GM12878 (cell line): ENCODE results near the gene ENO2. TPM values are rescaled to one million over a fixed set of nuclear protein-coding genes. Genes with fewer than 3 reads are reported as not detected.
A peak's percentile ranks its signal among the peaks of the same experiment; 100 is the strongest.
"Not testable (repeated sequence)": the region's sequence is repeated elsewhere in the genome, so short reads cannot be mapped to it uniquely, and the experiment has no call there.

Experiments used
- ATAC-seq: fragments of 200-7000 bp; cut with Tn5 transposase; 3 replicates; pipeline ENCODE4 v1.9.1; 2020; ENCODE audit warnings: mild to moderate bottlenecking, moderate library complexity
- BruUV-seq: library from RNA; stranded (reverse); fragments of 400-500 nt; replicated peaks from 2 replicates; lab custom pipeline; 2021; lab: Mats Ljungman, UMichigan
- CTCF ChIA-PET: fragments of 300-600 bp; sonication (Branson Sonifier 250); formaldehyde crosslinking; extraction: SDS; loops from one replicate; lab custom pipeline; 2021; ENCODE audit warnings: inconsistent platforms; lab: Yijun Ruan, JAX
- POLR2A ChIA-PET: fragments of 350-600 bp; formaldehyde crosslinking; extraction: SDS; loops from one replicate; lab custom pipeline; 2021; ENCODE audit warnings: inconsistent platforms; lab: Charles Lee
- RAD21 ChIA-PET: fragments of 300-600 bp; sonication (Branson Sonifier 250); formaldehyde crosslinking; loops from one replicate; lab custom pipeline; 2023; ENCODE audit warnings: antibody characterized with exemption; ENCODE audit not compliant: unreplicated experiment; lab: Charles Lee
- SMC1A ChIA-PET: fragments of 300-600 bp; sonication (Branson Sonifier 250); formaldehyde crosslinking; loops from one replicate; lab custom pipeline; 2023; ENCODE audit not compliant: unreplicated experiment, uncharacterized antibody; lab: Charles Lee
- DNase-seq: peaks from one replicate; pipeline ENCODE4 v3.0.0-alpha.2; 2011; ENCODE audit warnings: low read depth, low spot score
- FAIRE-seq: peaks from 3 replicates; lab custom pipeline; 2011; peaks lifted over from hg19 to GRCh38; lab: Jason Lieb, UNC
- H2AFZ ChIP-seq: 2 replicates; pipeline ENCODE4 v1.6.0; 2011; ENCODE audit warnings: low read depth, low read length, control low read depth; ENCODE audit not compliant: control insufficient read depth
- H3K27ac ChIP-seq: 2 replicates; pipeline ENCODE4 v1.5.1; 2011; ENCODE audit warnings: control low read depth; ENCODE audit not compliant: control insufficient read depth, insufficient read depth
- H3K27me3 ChIP-seq, 2 experiments: replicated peaks in 1 of 2; 2 replicates each; pipeline versions ENCODE4 v1.6.0 to v1.6.1; 2011; ENCODE audit warnings: low read length in 1 of 2; ENCODE audit not compliant: control insufficient read depth in 2 of 2, insufficient read depth in 2 of 2
- H3K36me3 ChIP-seq, 2 experiments: 2 replicates each; pipeline ENCODE4 v1.5.1; 2011; ENCODE audit warnings: low read length in 1 of 2; ENCODE audit not compliant: control insufficient read depth in 2 of 2, insufficient read depth in 2 of 2
- H3K4me1 ChIP-seq: 2 replicates; pipeline ENCODE4 v1.6.1; 2011; ENCODE audit warnings: mild to moderate bottlenecking, low read length, moderate library complexity, mixed read lengths; ENCODE audit not compliant: control insufficient read depth, insufficient read depth
- H3K4me2 ChIP-seq: 2 replicates; pipeline ENCODE4 v1.6.0; 2011; ENCODE audit warnings: control low read depth; ENCODE audit not compliant: control insufficient read depth, insufficient read depth
- H3K4me3 ChIP-seq: fragments of 200-600 bp; sonication (generic); 2 replicates; pipeline ENCODE4 v1.5.1; 2016
- H3K79me2 ChIP-seq: 2 replicates; pipeline ENCODE4 v1.6.0; 2011; ENCODE audit warnings: low read length; ENCODE audit not compliant: control insufficient read depth, insufficient read depth
- H3K9ac ChIP-seq: 2 replicates; pipeline ENCODE4 v1.8.0; 2011; ENCODE audit warnings: low read length, control low read depth, mixed read lengths; ENCODE audit not compliant: control insufficient read depth, insufficient read depth
- H3K9me3 ChIP-seq: replicated peaks from 3 replicates; pipeline ENCODE4 v1.5.1; 2011; ENCODE audit warnings: mild to moderate bottlenecking, low read length; ENCODE audit not compliant: control insufficient read depth, insufficient read depth
- H4K20me1 ChIP-seq: 2 replicates; pipeline ENCODE4 v1.6.0; 2011; ENCODE audit not compliant: control insufficient read depth, insufficient read depth
- BHLHE40 ChIP-seq, 2 experiments: fragments of 450-650 bp in 1 of 2; IDR thresholded peaks; 2 replicates each; pipeline ENCODE4 v1.6.1; 2011 to 2017; ENCODE audit warnings: low read depth in 2 of 2, borderline replicate concordance in 1 of 2, improper control_type of control experiment in 1 of 2, low read length in 1 of 2, mild to moderate bottlenecking in 1 of 2
- SPI1 ChIP-seq: IDR thresholded peaks from 2 replicates; pipeline ENCODE4 v1.6.1; 2011; ENCODE audit warnings: low read depth, mild to moderate bottlenecking, low read length, moderate library complexity, borderline replicate concordance; ENCODE audit not compliant: insufficient read depth
- WGBS: methylation state at CpG from one replicate; pipeline ENCODE4 v1.1.6; 2016; ENCODE audit warnings: low lambda C conversion rate; ENCODE audit not compliant: insufficient replicate concordance, insufficient coverage; ENCODE audit errors: missing lambda C conversion rate; 5-methylcytosine and 5-hydroxymethylcytosine counted together
- in situ Hi-C: fragments of 300-500 bp; cut with MboI; formaldehyde crosslinking; loops from 9 replicates; pipeline ENCODE4 v1.14.3; 2018; ENCODE audit warnings: mixed read lengths
- intact Hi-C: fragments of 100-400 bp; cut with micrococcal nuclease; formaldehyde crosslinking; loops from one replicate; pipeline ENCODE4 v1.14.2; 2022; ENCODE audit not compliant: unreplicated experiment
- polyA plus RNA-seq, 11 experiments: library from polyadenylated mRNA; depleted of rRNA in 4 of 11; unstranded in 6 of 11; stranded (reverse) in 5 of 11; fragments of >200 nt; fragmentation: Nextera tagmentation in 4 of 11; fragmentation: Illumina TruSeq in 1 of 11; extraction: Ambion mirVana in 4 of 11; extraction: Trizol in 1 of 11; gene quantifications; 1 replicate in 1 of 11; 2 replicates in 10 of 11; pipeline versions ENCODE4 v1.2.1 to v1.2.3, GENCODE V29; 2011 to 2016; ENCODE audit warnings: inconsistent platforms in 2 of 11, missing spikeins in 2 of 11, low read depth in 1 of 11
- total RNA-seq, 4 experiments: library from RNA; depleted of rRNA in 3 of 4; stranded (reverse); fragments of >200 nt in 3 of 4; fragmentation: Illumina TruSeq in 1 of 4; extraction: Trizol in 1 of 4; gene quantifications; 2 replicates each; pipeline versions ENCODE4 v1.2.1 to v1.2.3, GENCODE V29; 2013 to 2021

Gene ENO2
- total and polyA plus RNA-seq, 10 of the 15 experiments (the other 5 are each of a cell fraction or from before 2014, with no cell fraction given): 24.8 to 196 (median 43.1) TPM

- peak; percentile 27; the same call in 1 of the 2 replicates for TF ChIP-seq SPI1
- peak; percentile 3 to 17; a peak in 1 of 4 replicates for TF ChIP-seq BHLHE40 (IDR thresholded peaks at IDR 0.05; ENCODE audit: borderline replicate concordance in 1 of 2, low read depth in 2 of 2, low read length in 1 of 2)
These were observed 41.0 kb upstream of the ENO2 start, which contains the start of gene SPSB2 (continued) for GRCh38 chr12:6873094-6874014.

DNA sequence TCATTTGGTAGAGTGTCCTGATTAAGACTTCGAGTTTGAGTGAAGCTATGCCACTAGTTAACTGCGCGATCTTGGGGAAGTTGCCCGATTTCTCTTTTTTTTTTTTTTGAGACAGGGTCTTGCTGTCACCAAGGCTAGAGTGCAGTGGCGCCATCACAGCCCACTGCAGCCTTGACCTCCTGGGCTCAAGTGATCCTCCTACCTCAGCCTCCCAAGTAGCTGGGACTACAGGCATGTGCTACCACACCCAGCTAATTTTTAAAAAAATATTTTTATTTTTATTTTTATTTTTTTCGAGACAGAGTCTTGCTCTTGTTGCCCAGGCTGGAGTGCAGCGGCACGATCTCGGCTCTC lies 40.4 kb upstream of the ENO2 start:
- H3K9me3 ChIP-seq, H3K27me3 ChIP-seq, in situ Hi-C loops, ATAC-seq, DNase-seq, FAIRE-seq, intact Hi-C loops, BruUV-seq: not testable (repeated sequence)
- peak overlapping the region; percentile 87; the same call in 1 of the 2 replicates for H3K4me3 ChIP-seq
- H2AFZ ChIP-seq: peak overlapping the region; percentile 71
- ChIA-PET CTCF (interaction anchor here (0.6 to 8.7 kb wide), 10 partner anchors 18 to 219 kb away, joined by 3 to 121 read pairs (median 8); partner anchors contain the start of genes C1R and LPCAT3), SMC1A (interaction anchor here (0.6 to 4.5 kb wide), 2 partner anchors 9 to 18 kb away, joined by 3 to 41 read pairs; no protein-coding TSS in a partner anchor), POLR2A (interaction anchor here (0.6 to 5.0 kb wide), 5 partner anchors 9 to 70 kb away, joined by 4 to 52 read pairs (median 22); partner anchors contain the start of genes C12orf57, CDCA3, RNU7-1 and USP5), RAD21 (interaction anchor here (0.7 to 5.3 kb wide), 3 partner anchors 18 to 48 kb away, joined by 3 to 41 read pairs (median 37); partner anchors contain the start of genes CDCA3 and USP5)
- H3K4me1 ChIP-seq: peaks cover 28% of the 10 kb centered on the region
- H3K4me2 ChIP-seq: peak overlapping the region; percentile 96
- H3K27ac ChIP-seq: peak overlapping the region; percentile 59; the same call in 1 of the 2 replicates
- H3K36me3 ChIP-seq: peaks cover 20 to 29% of the 10 kb centered on the region in 2 experiments
- peak overlapping the region; percentile 61; the same call in 1 of the 2 replicates for H3K9ac ChIP-seq
- 61% methylated on average over 9 of the region's 9 CpGs for WGBS
- H4K20me1 ChIP-seq: peaks cover 12% of the 10 kb centered on the region
- peaks cover 21% of the 10 kb centered on the region for H3K79me2 ChIP-seq

DNA sequence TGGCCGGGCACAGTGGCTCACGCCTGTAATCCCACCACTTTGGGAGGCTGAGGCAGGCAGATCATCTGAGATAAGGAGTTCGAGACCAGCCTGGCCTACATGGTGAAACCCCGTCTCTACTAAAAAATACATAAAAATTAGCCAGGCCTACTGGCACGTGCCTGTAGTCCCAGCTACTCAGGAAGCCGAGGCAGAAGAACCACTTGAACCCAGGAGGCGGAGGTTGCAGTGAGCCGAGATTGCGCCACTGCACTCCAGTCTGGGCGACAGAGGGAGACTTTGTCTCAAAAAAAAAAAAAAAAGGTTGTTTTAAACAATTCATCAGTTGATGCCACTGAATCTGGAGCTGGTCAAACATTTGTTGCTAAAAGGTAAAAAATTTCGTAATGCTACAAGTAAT lies 34.6 kb upstream of the ENO2 start:
- H3K27me3 ChIP-seq, H3K4me3 ChIP-seq, H4K20me1 ChIP-seq, H3K9me3 ChIP-seq, H3K27ac ChIP-seq, H2AFZ ChIP-seq, H3K4me2 ChIP-seq, DNase-seq, intact Hi-C loops, FAIRE-seq, H3K9ac ChIP-seq, ATAC-seq, RAD21 ChIA-PET, BruUV-seq, H3K4me1 ChIP-seq, in situ Hi-C loops, SMC1A ChIA-PET, H3K79me2 ChIP-seq: not testable (repeated sequence)
- H3K36me3 ChIP-seq: peaks cover 4 to 20% of the 10 kb centered on the region in 2 experiments; a peak in 3 of 4 replicates
- ChIA-PET CTCF (interaction anchor here (1.5 to 4.5 kb wide), 2 partner anchors 8 to 11 kb away, joined by 6 to 19 read pairs; partner anchors contain the start of gene SPSB2), POLR2A (interaction anchor here (0.6 to 2.3 kb wide), 6 partner anchors 26 to 1204 kb away, joined by 3 to 12 read pairs (median 3); partner anchors contain the start of gene USP5)
- WGBS: 89% methylated on average over 11 of the region's 11 CpGs
